GM21717 (cell line): ENCODE data around the gene WRAP53.

Experiments used
- ATAC-seq: cut with Tn5 transposase; IDR thresholded peaks from one replicate; pipeline ENCODE4 v1.9.1; 2021; ENCODE audit warnings: mild to moderate bottlenecking, moderate library complexity; ENCODE audit not compliant: unreplicated experiment

WRAP53 gene

DNA sequence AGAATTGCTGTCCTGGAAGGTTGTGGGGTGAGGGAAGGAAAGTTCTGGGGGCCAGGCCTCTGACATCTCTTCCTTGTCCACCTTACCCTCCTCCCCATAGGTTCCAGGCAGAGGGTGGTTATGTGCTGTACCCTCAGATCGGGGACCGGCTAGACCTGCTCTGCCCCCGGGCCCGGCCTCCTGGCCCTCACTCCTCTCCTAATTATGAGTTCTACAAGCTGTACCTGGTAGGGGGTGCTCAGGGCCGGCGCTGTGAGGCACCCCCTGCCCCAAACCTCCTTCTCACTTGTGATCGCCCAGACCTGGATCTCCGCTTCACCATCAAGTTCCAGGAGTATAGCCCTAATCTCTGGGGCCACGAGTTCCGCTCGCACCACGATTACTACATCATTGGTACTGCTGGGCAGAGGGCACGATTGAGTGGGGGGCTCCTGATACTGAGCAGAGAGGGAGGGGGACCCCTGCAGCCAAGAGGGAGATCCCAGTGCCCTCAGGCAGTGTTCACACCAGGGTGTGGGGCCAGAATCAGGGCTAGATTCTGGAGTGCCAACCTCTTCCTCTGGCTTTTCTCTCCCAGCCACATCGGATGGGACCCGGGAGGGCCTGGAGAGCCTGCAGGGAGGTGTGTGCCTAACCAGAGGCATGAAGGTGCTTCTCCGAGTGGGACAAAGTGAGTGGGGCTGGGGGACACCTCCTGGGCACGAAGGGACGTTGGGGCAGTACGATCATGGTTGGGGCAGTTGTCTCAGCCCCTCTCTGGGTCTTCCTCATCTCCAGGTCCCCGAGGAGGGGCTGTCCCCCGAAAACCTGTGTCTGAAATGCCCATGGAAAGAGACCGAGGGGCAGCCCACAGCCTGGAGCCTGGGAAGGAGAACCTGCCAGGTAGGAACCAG, 19.8 kb downstream of the WRAP53 start:
- no peak for ATAC-seq

DNA sequence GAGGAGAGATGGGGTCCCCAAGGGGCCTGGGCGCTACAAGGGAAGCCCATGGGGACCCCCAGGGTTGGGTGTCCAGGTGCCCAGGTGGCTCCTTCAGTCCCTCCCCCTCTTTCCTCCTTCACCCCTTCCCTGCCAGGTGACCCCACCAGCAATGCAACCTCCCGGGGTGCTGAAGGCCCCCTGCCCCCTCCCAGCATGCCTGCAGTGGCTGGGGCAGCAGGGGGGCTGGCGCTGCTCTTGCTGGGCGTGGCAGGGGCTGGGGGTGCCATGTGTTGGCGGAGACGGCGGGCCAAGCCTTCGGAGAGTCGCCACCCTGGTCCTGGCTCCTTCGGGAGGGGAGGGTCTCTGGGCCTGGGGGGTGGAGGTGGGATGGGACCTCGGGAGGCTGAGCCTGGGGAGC, 20.8 kb downstream of the WRAP53 start:
- no peak for ATAC-seq

DNA sequence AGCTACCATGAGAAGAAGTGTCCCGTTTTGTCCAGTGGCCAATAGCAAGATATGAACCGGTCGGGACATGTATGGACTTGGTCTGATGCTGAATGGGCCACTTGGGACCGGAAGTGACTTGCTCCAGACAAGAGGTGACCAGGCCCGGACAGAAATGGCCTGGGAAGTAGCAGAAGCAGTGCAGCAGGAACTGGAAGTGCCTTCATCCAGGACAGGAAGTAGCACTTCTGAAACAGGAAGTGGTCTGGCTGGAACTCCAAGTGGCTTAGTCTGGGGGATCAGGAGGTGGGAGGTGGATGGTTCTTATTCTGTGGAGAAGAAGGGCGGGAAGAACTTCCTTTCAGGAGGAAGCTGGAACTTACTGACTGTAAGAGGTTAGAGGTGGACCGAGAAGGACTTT, 22.0 kb downstream of the WRAP53 start:
- ATAC-seq: no peak

DNA sequence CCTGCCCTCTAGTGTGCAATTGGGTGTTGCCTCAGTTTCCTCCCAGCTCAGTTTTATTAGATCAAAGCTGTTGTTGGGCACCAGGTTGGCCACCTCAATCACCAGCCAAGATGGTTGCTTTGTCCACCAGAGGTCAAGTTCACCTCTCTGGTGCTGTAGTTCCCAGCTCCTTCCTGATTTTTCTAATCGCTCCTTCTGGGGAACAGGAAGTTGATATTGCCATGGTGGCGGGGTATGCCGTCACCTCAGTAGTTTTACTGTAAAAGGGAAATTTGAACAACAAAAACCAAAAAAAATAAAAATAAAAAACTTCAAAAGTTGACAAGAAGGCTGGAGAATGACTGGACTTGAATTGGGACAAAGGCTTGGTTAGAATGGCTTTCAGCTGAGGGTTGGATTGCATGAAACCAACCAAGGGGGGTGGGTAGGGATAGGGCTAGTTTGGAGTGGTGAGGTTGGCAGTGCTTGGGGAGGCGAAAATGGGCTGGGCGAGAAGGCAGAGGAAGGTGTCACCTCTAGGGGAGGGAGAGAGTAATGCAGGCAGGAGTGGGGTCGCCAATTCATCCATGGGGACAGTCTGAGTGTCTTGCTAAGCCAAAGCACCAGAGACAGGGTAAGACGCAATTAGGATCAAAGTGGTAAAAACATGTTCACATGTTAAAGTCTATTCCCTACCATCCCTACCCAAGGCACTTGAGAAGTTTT, 22.9 kb downstream of the WRAP53 start:
- no peak for ATAC-seq

DNA sequence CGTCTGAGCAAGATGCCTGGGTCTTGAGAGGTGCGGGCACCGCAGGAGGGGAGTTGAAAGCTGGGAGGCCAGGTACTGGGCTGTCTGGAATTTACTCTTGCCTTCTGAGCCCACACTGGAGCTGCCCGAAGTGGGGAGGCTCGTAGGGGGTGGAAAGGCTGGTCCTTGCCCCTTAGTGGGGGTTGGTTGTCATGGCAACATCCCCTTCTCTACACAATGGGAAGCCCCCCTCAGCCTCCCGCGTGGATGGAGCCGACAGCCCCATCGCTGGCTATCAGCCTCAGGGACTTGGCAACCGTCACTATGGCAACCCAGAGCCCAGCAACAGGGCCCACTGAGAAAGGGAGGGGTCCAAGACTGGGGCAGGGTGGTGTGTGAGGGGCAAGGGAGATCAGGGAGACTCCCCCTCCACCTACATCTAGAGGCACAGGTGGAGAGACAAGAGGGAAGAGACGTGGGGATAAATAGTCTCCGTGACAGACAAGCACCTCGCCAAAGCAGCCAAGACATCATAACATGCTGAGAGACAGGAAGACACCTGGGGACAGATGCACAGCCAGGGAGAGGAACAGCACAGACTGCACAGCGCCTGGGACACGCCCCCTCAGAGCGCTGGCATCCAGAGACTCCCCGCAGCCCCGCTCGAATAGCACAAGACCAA, 24.0 kb downstream of the WRAP53 start:
- no peak for ATAC-seq

DNA sequence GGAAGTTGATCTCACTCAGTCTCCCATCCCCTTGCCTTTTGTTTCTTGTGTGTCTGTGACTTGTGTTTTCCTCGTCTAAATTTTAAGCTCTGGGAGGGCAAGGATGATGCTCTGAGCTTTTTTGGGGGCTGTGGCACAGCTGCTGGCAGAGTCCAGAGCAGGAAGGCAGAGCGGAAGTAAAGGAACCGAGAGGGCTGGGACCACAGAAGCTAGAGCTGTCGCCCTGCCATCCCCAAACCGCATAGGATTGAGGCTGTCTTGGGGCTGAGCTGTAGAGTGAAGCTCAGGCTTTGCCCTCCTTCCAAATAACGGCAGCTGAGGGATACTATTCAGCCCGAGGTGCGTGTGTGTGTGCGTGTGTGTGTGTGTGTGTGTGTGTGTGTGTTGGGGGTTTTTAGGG, 25.5 kb downstream of the WRAP53 start:
- ATAC-seq: no peak

DNA sequence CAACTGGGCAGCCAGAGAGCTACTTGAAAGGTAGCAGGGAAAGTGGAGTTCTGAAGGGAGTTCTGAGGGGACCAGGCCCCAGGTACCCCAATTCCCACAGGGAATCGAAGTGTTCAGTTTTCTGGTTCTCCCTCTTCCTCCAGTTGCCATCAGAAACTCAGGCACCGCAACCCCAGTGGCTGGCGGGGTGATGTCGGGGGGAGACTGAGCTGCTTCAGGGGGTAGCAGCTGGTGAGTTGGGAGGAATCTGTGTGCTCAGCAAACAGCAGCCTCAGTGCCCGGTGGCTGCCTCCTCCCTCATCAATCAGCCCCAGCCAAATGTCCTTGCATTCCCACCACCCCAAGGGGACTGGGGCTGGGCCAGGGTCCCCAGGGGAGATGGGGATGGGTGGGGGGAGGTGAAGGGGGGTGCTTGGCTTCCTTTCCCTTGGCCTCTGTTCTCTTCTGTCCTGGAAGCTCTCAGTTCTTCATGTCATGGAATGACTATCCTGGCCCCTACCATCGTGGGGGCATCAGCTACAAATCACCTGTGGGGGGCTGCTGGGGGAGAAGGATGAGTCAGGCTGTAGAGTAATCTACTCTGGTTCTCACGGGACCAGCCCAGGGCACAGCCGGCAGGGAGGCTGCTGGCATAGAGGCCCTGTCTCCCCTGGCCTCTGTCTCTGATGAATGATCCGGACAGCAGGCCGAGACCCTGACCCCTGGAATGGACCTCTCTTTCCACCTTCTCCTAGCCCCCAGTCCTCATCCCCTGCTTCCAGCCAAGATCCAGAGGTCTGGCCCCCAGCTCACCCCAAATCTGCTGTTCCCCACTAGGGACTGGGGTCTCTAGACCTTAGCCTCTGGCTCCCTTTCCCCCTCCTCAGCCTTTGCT, 26.7 kb downstream of the WRAP53 start:
- ATAC-seq: no peak

DNA sequence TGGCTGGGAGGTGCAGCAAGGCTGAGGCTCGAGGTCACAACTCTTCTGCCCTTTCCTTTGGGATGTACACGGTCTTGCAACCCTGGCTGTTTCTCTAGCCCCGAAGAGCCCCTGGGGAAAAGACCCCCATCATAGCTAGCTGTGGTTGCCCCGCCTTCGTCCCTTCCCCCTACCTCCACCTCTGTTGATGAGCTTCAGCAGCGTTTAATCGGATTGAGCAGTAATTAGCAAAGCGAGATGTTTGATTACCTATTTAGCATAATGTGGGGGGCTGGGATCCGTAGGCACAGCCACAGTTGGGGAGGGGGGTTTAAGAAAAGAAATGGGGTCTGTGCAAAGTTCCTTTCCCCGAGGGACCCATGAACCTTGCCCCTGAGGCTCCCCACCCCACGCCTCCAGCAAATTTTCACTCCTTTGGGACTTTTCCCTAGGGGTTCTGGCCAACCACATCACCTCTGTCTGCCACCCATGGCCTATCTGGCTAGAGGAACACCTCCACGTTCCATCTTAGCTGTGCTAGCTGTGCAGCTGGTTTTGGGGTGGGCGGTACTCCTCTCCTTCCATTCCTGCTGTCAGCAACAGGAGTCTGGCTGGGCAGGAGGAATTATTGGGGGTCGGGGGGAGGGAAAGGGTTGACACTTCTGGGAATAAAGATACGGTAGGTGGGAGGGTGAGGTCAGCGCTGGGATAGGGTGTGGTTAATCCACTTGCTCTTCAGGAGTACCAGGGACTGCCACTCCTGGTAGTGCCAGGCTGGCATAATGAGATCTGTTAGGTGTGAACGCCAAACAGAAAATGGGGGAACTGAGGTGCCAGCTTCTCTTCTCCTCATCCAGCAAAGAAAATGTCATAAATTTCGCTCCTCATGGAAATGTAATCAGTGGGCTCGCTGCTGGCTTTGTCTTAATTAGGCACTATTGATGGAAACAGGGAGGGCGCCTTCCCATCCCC, 27.9 kb downstream of the WRAP53 start:
- no peak for ATAC-seq

DNA sequence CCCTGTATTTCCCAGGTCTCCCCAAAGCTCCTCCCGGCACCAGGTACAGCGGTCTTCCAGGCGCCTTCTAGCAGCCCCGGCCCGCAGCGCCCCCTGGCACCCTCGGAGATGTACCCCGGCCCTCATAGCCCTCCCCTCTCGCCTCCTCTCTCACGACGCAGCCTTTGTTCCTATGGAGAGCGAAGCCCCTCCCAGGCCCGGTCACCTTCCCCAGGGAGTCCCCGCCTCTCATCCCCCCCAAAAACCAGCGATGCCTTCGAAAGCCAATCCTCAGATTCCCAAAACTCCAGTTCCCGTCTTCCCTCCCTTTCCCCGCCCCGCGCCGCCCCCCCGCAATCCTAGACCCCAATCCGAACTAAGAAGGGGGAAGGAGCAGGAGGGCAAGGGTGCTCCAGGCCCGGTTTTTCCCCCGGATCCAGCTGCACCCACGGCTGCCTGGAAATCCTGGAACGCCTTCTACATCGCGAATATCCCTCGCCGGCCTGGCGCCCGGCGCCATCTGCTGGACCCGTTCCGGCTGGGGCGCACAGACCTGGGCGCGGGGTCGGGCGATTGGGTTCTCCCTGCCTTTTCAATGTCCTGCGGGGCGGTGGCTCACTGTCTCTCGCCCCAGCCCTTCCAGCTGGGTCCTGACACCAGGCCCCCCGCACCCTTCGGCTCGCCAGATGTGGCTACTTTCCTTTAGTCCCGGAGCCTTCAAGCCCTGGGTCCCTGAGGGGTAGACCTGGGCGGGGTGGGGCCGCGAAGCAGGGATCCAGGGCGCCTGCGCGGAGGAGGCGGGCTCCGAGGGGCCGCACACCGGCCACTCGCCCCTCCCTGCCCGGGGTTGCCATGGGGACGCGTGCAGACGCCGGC, 28.9 kb downstream of the WRAP53 start, which contains the start of gene DNAH2:
TSS of gene DNAH2 (plus strand) at position 844 of the 855 bp plus-strand sequence. CDS start 1,991 bp downstream, outside the sequence.
- ATAC-seq: no peak

DNA sequence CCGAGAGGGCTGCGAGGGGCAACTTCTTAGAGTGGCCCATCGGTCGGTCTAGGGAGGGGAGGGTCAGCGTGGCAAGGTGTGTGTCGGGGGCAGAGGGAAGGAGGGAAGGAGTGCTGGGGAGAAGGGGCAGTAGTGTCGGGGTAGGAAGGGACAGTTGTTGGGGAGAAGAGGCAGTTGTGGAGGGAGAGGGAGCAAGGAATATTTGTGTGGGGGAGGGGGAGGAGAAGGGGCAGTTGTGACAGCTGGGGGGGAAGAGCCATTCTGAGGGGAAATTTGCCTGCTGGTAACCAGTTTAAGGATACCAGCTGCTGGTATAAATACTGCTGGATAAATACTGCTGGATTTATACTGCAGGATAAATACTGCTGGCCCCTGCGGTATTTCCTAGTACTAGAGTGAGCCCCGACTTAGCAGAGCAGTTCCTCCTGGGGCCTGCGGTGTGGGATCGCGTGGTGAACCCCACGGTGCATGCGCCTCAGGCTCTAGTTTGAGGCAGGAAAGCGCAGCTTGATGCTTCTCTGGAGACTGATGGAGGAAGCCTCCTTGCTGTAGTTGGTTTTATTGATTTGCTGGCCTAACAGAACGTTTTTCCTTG, 29.6 kb downstream of the WRAP53 start:
- no peak for ATAC-seq

DNA sequence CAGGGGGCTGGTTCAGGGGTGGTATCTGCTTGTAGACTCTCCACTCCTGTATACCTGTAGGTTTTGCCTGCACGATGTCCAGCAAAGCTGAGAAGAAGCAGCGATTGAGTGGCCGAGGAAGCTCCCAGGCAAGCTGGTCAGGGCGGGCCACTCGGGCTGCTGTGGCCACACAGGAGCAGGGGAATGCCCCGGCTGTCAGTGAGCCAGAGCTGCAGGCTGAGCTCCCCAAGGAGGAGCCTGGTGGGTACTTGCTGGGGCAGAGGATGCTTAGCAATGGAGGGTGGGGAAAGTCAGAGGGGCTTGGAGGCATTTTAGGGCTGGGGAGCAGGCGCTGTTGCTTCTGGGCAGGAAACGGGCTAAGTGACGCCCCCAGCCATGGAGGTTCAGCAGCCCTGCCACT, 31.4 kb downstream of the WRAP53 start:
- no peak for ATAC-seq

DNA sequence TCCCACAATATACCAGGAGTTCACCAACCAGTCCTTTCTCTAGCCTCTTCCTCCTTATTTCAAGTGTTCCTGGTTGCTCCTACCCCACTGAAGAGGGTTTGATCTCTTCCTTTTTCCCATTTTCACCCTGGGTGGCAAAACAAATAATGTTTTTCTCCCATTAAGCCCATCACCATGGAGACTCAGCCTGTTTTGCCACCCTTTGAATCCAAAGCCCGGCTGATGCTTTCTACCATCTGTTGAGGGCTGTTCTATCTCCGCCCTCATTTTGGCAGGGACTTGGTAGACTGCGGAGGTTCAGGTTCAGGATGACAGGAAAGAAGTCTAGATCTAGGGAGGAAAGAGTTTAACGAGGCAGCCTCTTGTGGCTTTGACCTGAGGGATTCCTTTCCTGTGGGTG, 31.8 kb downstream of the WRAP53 start:
- no peak for ATAC-seq

DNA sequence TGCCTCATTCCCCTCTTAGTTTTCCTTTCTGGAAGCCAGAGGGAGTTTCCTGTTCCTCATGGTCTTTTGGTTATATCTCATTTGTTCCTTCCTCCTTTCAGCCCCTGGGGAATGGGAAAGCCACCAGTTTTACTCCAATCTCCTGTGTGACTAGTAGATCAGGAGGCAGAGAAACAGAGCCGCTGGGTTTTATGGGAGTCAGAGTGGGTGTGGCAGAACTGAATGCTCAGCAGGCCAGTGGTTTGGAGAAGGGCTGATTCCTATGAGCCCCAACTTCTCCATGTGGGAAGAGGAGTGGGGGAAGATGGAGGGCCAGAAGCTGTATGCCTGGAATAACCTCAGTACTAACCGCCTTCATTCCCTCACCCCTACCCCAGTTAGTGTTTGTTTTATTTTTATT, 33.3 kb downstream of the WRAP53 start:
- ATAC-seq: no peak

DNA sequence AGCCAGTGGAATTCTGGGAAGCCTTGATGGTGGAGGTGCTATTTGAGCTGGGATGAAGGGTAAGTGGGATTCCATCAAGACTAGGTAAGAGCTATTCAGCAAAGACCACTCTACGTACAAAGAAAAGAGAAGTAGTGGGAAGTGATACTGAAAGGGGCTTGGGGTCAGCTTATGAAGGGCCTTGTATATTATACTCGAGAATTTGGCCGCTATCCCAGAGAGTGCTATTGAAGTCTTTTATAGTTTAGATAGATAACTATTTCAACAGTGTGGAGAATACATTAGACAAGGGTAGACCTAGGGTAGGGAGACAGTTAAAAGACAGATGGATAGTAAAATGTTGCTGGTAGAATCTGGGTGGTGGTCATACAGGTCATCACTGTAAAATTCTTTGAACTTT, 39.6 kb downstream of the WRAP53 start:
- no peak for ATAC-seq

DNA sequence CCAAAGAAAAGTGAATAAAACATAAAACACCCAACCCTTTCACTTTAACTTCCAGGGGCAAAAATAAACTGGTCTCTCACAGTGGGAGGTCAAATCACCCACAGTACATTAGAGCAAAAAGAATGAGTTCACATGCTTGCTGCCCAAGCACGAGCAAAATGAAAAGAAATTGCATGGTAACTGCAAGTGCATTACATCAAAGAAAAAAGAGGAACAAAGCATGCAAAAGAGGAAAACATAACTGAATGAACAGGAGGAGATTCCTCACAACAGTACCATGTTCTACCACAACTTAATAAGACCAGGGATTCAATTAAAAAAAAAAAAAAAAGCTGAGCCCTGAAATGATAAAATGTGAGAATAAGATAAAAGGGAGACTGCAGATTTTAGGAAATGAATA, 41.5 kb downstream of the WRAP53 start:
- no peak for ATAC-seq

DNA sequence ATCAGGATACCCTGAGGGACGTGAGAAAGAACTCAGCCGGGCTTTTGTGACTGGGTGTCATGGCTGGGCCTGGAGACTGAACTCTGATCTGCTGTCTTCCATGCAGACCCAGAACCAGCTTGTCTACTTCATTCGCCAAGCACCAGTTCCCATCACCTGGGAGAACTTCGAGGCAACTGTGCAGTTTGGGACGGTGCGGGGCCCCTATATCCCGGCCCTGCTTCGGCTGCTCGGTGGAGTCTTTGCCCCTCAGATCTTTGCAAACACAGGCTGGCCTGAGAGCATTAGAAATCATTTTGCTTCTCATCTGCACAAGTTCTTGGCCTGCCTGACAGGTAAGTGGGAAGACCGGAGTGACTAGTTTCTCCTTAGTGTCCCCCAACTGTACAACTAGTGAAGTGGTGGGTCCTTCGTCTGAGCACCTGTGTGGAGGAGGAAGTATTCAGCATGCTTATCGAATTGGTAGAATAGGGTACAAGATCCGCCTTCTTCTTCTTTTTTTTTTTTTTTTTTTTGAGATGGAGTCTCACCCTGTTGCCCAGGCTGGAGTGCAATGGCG, 44.8 kb downstream of the WRAP53 start:
- no peak for ATAC-seq

DNA sequence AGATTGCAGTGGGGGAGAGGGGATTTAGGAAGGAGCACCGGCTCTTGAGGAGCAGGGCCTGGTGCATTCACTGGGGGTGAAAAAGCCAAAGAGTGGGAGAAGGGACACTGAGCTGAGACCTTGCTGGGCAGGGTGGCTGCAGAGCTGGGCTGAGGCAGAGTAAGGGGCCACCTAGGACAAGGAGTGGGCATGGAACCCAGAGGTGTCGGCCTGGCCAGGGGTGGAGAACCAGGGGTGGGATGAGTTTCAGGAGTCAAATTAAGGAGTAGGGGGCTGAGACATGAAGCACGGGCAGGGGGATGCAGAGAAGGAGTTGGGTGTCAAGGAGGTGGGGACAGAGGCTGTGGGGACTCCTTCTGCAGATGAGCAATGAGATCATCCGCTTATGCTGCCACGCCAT, 49.3 kb downstream of the WRAP53 start:
- no peak for ATAC-seq

DNA sequence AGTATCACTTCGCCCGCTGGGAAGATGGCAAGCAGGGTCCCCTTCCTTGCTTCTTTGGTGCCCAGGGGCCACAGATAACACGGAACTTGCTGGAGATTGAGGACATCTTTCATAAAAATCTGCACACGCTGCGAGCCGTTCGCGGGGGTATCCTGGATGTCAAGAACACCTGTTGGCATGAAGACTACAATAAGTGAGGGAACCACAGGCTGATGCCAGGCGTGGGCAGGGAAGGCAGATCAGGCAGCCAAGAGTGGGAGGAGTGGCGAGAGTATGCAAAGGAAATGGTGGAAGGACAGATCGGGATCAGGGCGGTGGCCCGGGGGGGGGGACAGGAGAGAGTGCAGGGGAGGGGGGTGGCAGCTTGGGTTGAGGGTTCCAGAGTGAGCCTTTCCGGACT, 51.5 kb downstream of the WRAP53 start:
- no peak for ATAC-seq
